WTC11 (cell line): ENCODE measurements around the gene CDK6. TPM values are rescaled to one million over a fixed set of nuclear protein-coding genes. Genes with fewer than 3 reads are reported as not detected.

ENCODE experiments used
- ATAC-seq: fragments of 200-7000 bp; cut with Tn5 transposase; 2 replicates; pipeline ENCODE4 v1.10.0; 2021; ENCODE audit warnings: mild to moderate bottlenecking, moderate library complexity
- CTCF ChIA-PET: fragments of 300-600 bp; sonication (Branson Sonifier 250); formaldehyde crosslinking; loops from one replicate; lab custom pipeline; 2021; ENCODE audit warnings: antibody characterized with exemption; lab: Charles Lee
- POLR2A ChIA-PET: fragments of 350-600 bp; sonication (Branson Sonifier 250); formaldehyde crosslinking; loops from one replicate; lab custom pipeline; 2021; ENCODE audit warnings: antibody characterized with exemption; lab: Charles Lee
- DNase-seq: peaks from one replicate; pipeline ENCODE4 v3.0.0; 2021; ENCODE audit warnings: low spot score
- H3K27ac Mint-ChIP-seq: 2 replicates; pipeline ENCODE4 v1.8.0; 2021; ENCODE audit warnings: mixed read lengths
- H3K27me3 Mint-ChIP-seq: 2 replicates; pipeline ENCODE4 v1.8.0; 2021; ENCODE audit warnings: low read depth, mild to moderate bottlenecking, moderate library complexity, mixed read lengths
- H3K36me3 Mint-ChIP-seq: 2 replicates; pipeline ENCODE4 v1.8.0; 2021; ENCODE audit warnings: mixed read lengths
- H3K4me1 Mint-ChIP-seq: 2 replicates; pipeline ENCODE4 v1.8.0; 2022; ENCODE audit warnings: mixed read lengths
- H3K4me3 Mint-ChIP-seq: 2 replicates; pipeline ENCODE4 v1.8.0; 2021; ENCODE audit warnings: mild to moderate bottlenecking, moderate library complexity, mixed read lengths
- H3K9me3 Mint-ChIP-seq: 2 replicates; pipeline ENCODE4 v1.8.0; 2021; ENCODE audit warnings: mixed read lengths
- ATF6 ChIP-seq: sonication (generic); formaldehyde crosslinking; IDR thresholded peaks from 2 replicates; pipeline ENCODE4 v1.8.1; 2023; ENCODE audit warnings: mild to moderate bottlenecking, missing genetic modification reagents
- CREB1 ChIP-seq: sonication (generic); formaldehyde crosslinking; IDR thresholded peaks from 2 replicates; pipeline ENCODE4 v1.8.0; 2023; ENCODE audit warnings: mild to moderate bottlenecking, missing genetic modification reagents
- E2F4 ChIP-seq: sonication (generic); formaldehyde crosslinking; IDR thresholded peaks from 2 replicates; pipeline ENCODE4 v1.8.1; 2022; ENCODE audit warnings: low read depth, mild to moderate bottlenecking, moderate library complexity, missing genetic modification reagents, borderline replicate concordance
- ETV6 ChIP-seq: sonication (generic); formaldehyde crosslinking; IDR thresholded peaks from 2 replicates; pipeline ENCODE4 v1.8.1; 2022; ENCODE audit warnings: mild to moderate bottlenecking, missing genetic modification reagents
- FOXJ3 ChIP-seq: sonication (generic); formaldehyde crosslinking; IDR thresholded peaks from 2 replicates; pipeline ENCODE4 v1.9.0; 2021; ENCODE audit warnings: missing genetic modification reagents, mild to moderate bottlenecking, borderline replicate concordance
- FOXP1 ChIP-seq: sonication (generic); formaldehyde crosslinking; IDR thresholded peaks from 2 replicates; pipeline ENCODE4 v1.8.0; 2022; ENCODE audit warnings: missing genetic modification reagents, mild to moderate bottlenecking, moderate library complexity, borderline replicate concordance
- GRHL2 ChIP-seq: fragments of 250-450 bp; sonication (Bioruptor Pico); IDR thresholded peaks from 2 replicates; pipeline ENCODE4 v1.8.0; 2022; ENCODE audit warnings: mild to moderate bottlenecking, moderate library complexity; ENCODE audit not compliant: insufficient replicate concordance, severe bottlenecking
- HMGXB4 ChIP-seq: sonication (generic); formaldehyde crosslinking; IDR thresholded peaks from 2 replicates; pipeline ENCODE4 v1.8.1; 2023; ENCODE audit warnings: mild to moderate bottlenecking, moderate library complexity, missing genetic modification reagents
- MAX ChIP-seq: sonication (generic); formaldehyde crosslinking; IDR thresholded peaks from 2 replicates; pipeline ENCODE4 v1.8.0; 2022; ENCODE audit warnings: mild to moderate bottlenecking, missing genetic modification reagents
- MLX ChIP-seq: sonication (generic); formaldehyde crosslinking; IDR thresholded peaks from 2 replicates; pipeline ENCODE4 v1.8.1; 2023; ENCODE audit warnings: mild to moderate bottlenecking, missing genetic modification reagents, moderate library complexity
- MXD4 ChIP-seq: fragments of 250-450 bp; sonication (Bioruptor Pico); IDR thresholded peaks from 2 replicates; pipeline ENCODE4 v1.8.0; 2021; ENCODE audit warnings: mild to moderate bottlenecking, moderate library complexity, borderline replicate concordance
- MYBL2 ChIP-seq: sonication (generic); formaldehyde crosslinking; IDR thresholded peaks from 2 replicates; pipeline ENCODE4 v1.8.1; 2023; ENCODE audit warnings: mild to moderate bottlenecking, moderate library complexity, missing genetic modification reagents
- PRRX2 ChIP-seq: fragments of 250-450 bp; sonication (Bioruptor Pico); IDR thresholded peaks from 2 replicates; pipeline ENCODE4 v1.8.0; 2021; ENCODE audit warnings: mild to moderate bottlenecking
- TEAD1 ChIP-seq: sonication (generic); formaldehyde crosslinking; IDR thresholded peaks from 2 replicates; pipeline ENCODE4 v1.8.0; 2022; ENCODE audit warnings: mild to moderate bottlenecking, missing genetic modification reagents
- TEAD4 ChIP-seq: sonication (generic); formaldehyde crosslinking; IDR thresholded peaks from 2 replicates; pipeline ENCODE4 v1.8.0; 2022; ENCODE audit warnings: mild to moderate bottlenecking, missing genetic modification reagents
- TP53 ChIP-seq: sonication (generic); formaldehyde crosslinking; IDR thresholded peaks from 2 replicates; pipeline ENCODE4 v1.8.1; 2023; ENCODE audit warnings: mild to moderate bottlenecking, missing genetic modification reagents
- USF2 ChIP-seq: sonication (generic); formaldehyde crosslinking; IDR thresholded peaks from 2 replicates; pipeline ENCODE4 v1.8.1; 2023; ENCODE audit warnings: mild to moderate bottlenecking, missing genetic modification reagents, moderate library complexity
- ZBTB43 ChIP-seq: sonication (generic); formaldehyde crosslinking; IDR thresholded peaks from 2 replicates; pipeline ENCODE4 v1.8.1; 2023; ENCODE audit warnings: mild to moderate bottlenecking, missing genetic modification reagents
- ZNF396 ChIP-seq: fragments of 250-450 bp; sonication (Bioruptor Pico); IDR thresholded peaks from 2 replicates; pipeline ENCODE4 v1.8.0; 2021; ENCODE audit warnings: mild to moderate bottlenecking, moderate library complexity, borderline replicate concordance
- ZNF423 ChIP-seq: fragments of 250-450 bp; sonication (Bioruptor Pico); IDR thresholded peaks from 2 replicates; pipeline ENCODE4 v2.1.2; 2022; ENCODE audit warnings: mild to moderate bottlenecking, moderate library complexity
- total RNA-seq: library from RNA; stranded (reverse); gene quantifications from 3 replicates; pipeline ENCODE4 v1.2.3, GENCODE V29; 2021

The CDK6 gene
- total RNA-seq, 1 experiment from 2014 or later = 47.2 TPM

- H3K4me3 Mint-ChIP-seq = no peak overlapping the region
- DNase-seq = no peak
- peaks cover 77% of the 10 kb centered on the region for H3K4me1 Mint-ChIP-seq
- H3K27ac Mint-ChIP-seq = no peak overlapping the region
- no peaks in the 10 kb centered on the region; the same call in 1 of the 2 replicates for H3K27me3 Mint-ChIP-seq
- H3K36me3 Mint-ChIP-seq = no peaks in the 10 kb centered on the region; the same call in 1 of the 2 replicates
- ATAC-seq = no peak
- TF ChIP-seq ATF6 (CRISPR knock-in tag) (no peak), GRHL2 (CRISPR knock-in tag) (no peak), MYBL2 (CRISPR knock-in tag) (no peak), FOXJ3 (CRISPR knock-in tag) (no peak), MXD4 (no peak), TEAD1 (CRISPR knock-in tag) (no peak), MAX (CRISPR knock-in tag) (no peak), FOXP1 (CRISPR knock-in tag) (no peak), PRRX2 (CRISPR knock-in tag) (no peak), ZNF396 (CRISPR knock-in tag) (no peak), ZNF423 (no peak)
- CTCF ChIA-PET = no interaction called here
- H3K9me3 Mint-ChIP-seq = 0 out of 2 replicates have a peak, but pooled peaks cover 5% of the 10 kb centered on the region
- POLR2A ChIA-PET = no interaction called here
Observed at GRCh38 chr7:92762851-92763250, 73.5 kb downstream of the CDK6 start.

- Mint-ChIP-seq H3K27me3 (no peaks in the 10 kb centered on the region; the same call in 1 of the 2 replicates), H3K9me3 (peaks cover 10% of the 10 kb centered on the region), H3K36me3 (peaks cover 5% of the 10 kb centered on the region), H3K4me3 (no peak overlapping the region), H3K4me1 (peaks cover 71% of the 10 kb centered on the region), H3K27ac (peak overlapping the region; percentile 61)
- ChIA-PET CTCF (no interaction called here), POLR2A (no interaction called here)
- ATAC-seq (no peak), DNase-seq (no peak)
- TF ChIP-seq ETV6 (CRISPR knock-in tag) = no peak
- TF ChIP-seq CREB1 (CRISPR knock-in tag) = no peak
- TF ChIP-seq HMGXB4 = no peak
- no peak for TF ChIP-seq USF2 (CRISPR knock-in tag)
- no peak for TF ChIP-seq FOXJ3 (CRISPR knock-in tag)
- no peak for TF ChIP-seq TP53 (CRISPR knock-in tag)
- no peak for TF ChIP-seq E2F4 (CRISPR knock-in tag)
- no peak for TF ChIP-seq TEAD4 (CRISPR knock-in tag)
- no peak for TF ChIP-seq ZBTB43 (CRISPR knock-in tag)
- TF ChIP-seq MLX = no peak
Observed at GRCh38 chr7:92761391-92762097, 74.8 kb downstream of the CDK6 start.
